Trophoblast cell (in vitro differentiated cells and primary cell): ENCODE data around the gene WAPL.
A peak's percentile ranks its signal among the peaks of the same experiment; 100 is the strongest.
"Not testable (repeated sequence)": the region's sequence is repeated elsewhere in the genome, so short reads cannot be mapped to it uniquely, and the experiment has no call there.

Experiments used
- DNase-seq, 2 donors: peaks; one replicate each; pipeline ENCODE4 v3.0.0-alpha.2; 2016
- H2AFZ ChIP-seq: 2 replicates; pipeline ENCODE4 v1.6.1; 2013; ENCODE audit warnings: low read length, moderate library complexity, mild to moderate bottlenecking; ENCODE audit not compliant: insufficient read depth, poor library complexity
- H2AK5ac ChIP-seq: 2 replicates; pipeline ENCODE4 v1.6.1; 2013; ENCODE audit warnings: mild to moderate bottlenecking, low read length
- H2BK120ac ChIP-seq: 2 replicates; pipeline ENCODE4 v1.6.1; 2013; ENCODE audit warnings: low read length, mild to moderate bottlenecking, moderate library complexity; ENCODE audit not compliant: insufficient read depth, poor library complexity
- H2BK12ac ChIP-seq: 2 replicates; pipeline ENCODE4 v1.6.1; 2013; ENCODE audit warnings: mild to moderate bottlenecking, low read length, moderate library complexity
- H2BK5ac ChIP-seq: 2 replicates; pipeline ENCODE4 v1.6.1; 2013; ENCODE audit warnings: low read length, low read depth, moderate library complexity, mild to moderate bottlenecking; ENCODE audit not compliant: poor library complexity
- H3K14ac ChIP-seq: 2 replicates; pipeline ENCODE4 v1.6.1; 2013; ENCODE audit warnings: mild to moderate bottlenecking, low read length
- H3K18ac ChIP-seq: 2 replicates; pipeline ENCODE4 v1.6.1; 2013; ENCODE audit warnings: mild to moderate bottlenecking, low read length
- H3K23ac ChIP-seq: 2 replicates; pipeline ENCODE4 v1.6.1; 2013; ENCODE audit warnings: low read length
- H3K27ac ChIP-seq: 2 replicates; pipeline ENCODE4 v1.5.1; 2013; ENCODE audit warnings: low read depth, mild to moderate bottlenecking, inconsistent platforms, low read length, moderate library complexity
- H3K27me3 ChIP-seq: 2 replicates; pipeline ENCODE4 v1.6.1; 2013; ENCODE audit warnings: inconsistent platforms, mild to moderate bottlenecking, low read length, moderate library complexity; ENCODE audit not compliant: insufficient read depth
- H3K36me3 ChIP-seq, 2 experiments: 1 replicate in 1 of 2; 2 replicates in 1 of 2; pipeline ENCODE4 v1.6.1; 2013; ENCODE audit warnings: low read length in 2 of 2, mild to moderate bottlenecking in 2 of 2, moderate library complexity in 1 of 2; ENCODE audit not compliant: insufficient read depth in 2 of 2, control insufficient read depth in 1 of 2
- H3K4ac ChIP-seq: 2 replicates; pipeline ENCODE4 v1.6.1; 2013; ENCODE audit warnings: low read depth, mild to moderate bottlenecking, low read length, moderate library complexity
- H3K4me1 ChIP-seq, 2 experiments: 1 replicate in 1 of 2; 2 replicates in 1 of 2; pipeline ENCODE4 v1.6.1; 2013; ENCODE audit warnings: low read length in 2 of 2, mild to moderate bottlenecking in 2 of 2, moderate library complexity in 1 of 2; ENCODE audit not compliant: insufficient read depth in 2 of 2, control insufficient read depth in 1 of 2
- H3K4me2 ChIP-seq: 2 replicates; pipeline ENCODE4 v1.6.1; 2013; ENCODE audit warnings: inconsistent platforms, mild to moderate bottlenecking, low read length, moderate library complexity
- H3K4me3 ChIP-seq: 2 replicates; pipeline ENCODE4 v1.5.1; 2013; ENCODE audit warnings: mild to moderate bottlenecking, low read depth, low read length, inconsistent platforms
- H3K79me1 ChIP-seq: one replicate; pipeline ENCODE4 v1.6.1; 2013; ENCODE audit warnings: low read length
- H3K79me2 ChIP-seq: 2 replicates; pipeline ENCODE4 v1.6.1; 2013; ENCODE audit warnings: low read length, mild to moderate bottlenecking; ENCODE audit not compliant: control insufficient read depth, insufficient read depth, poor library complexity
- H3K9ac ChIP-seq: 2 replicates; pipeline ENCODE4 v1.6.1; 2013; ENCODE audit warnings: mild to moderate bottlenecking, low read length
- H3K9me3 ChIP-seq: 2 replicates; pipeline ENCODE4 v1.6.1; 2013; ENCODE audit warnings: low read depth, mild to moderate bottlenecking, control low read depth, inconsistent platforms, low read length; ENCODE audit not compliant: insufficient read depth
- H4K12ac ChIP-seq: 2 replicates; pipeline ENCODE4 v1.6.1; 2013; ENCODE audit warnings: low read depth, mild to moderate bottlenecking, low read length, moderate library complexity
- H4K8ac ChIP-seq: 2 replicates; pipeline ENCODE4 v1.6.1; 2013; ENCODE audit warnings: low read depth, mild to moderate bottlenecking, low read length, moderate library complexity
- H4K91ac ChIP-seq: one replicate; pipeline ENCODE4 v1.6.1; 2013; ENCODE audit warnings: low read depth, mild to moderate bottlenecking, low read length, moderate library complexity
- WGBS: extraction: QIAGEN DNeasy Blood & Tissue Kit; methylation state at CpG from one replicate; pipeline ENCODE4 v1.1.7; 2013; ENCODE audit warnings: missing lambda C conversion rate; ENCODE audit not compliant: insufficient read length, insufficient coverage; ENCODE audit errors: extremely low coverage; 5-methylcytosine and 5-hydroxymethylcytosine counted together

Gene WAPL

GRCh38 chr10:86525713-86526112 lies 4.1 kb upstream of the WAPL start:
- H3K79me2 ChIP-seq: peaks cover 13% of the 10 kb centered on the region
- H2AFZ ChIP-seq, H3K9ac ChIP-seq, H3K9me3 ChIP-seq, H3K4ac ChIP-seq, H3K27ac ChIP-seq, H3K4me3 ChIP-seq, H2AK5ac ChIP-seq, H4K12ac ChIP-seq, H4K91ac ChIP-seq, H3K36me3 ChIP-seq, H3K4me1 ChIP-seq, H2BK120ac ChIP-seq, H3K18ac ChIP-seq, H2BK5ac ChIP-seq, H3K14ac ChIP-seq, H2BK12ac ChIP-seq, H3K4me2 ChIP-seq, DNase-seq, H4K8ac ChIP-seq, H3K23ac ChIP-seq, H3K27me3 ChIP-seq: not testable (repeated sequence)
- no CpG with 5 or more reads among the region's 6 CpGs for WGBS
- H3K79me1 ChIP-seq: peaks cover 13% of the 10 kb centered on the region

GRCh38 chr10:86524225-86524962 lies 2.8 kb upstream of the WAPL start:
- no peak overlapping the region for H3K27ac ChIP-seq
- no peak overlapping the region for H3K4me2 ChIP-seq
- H2BK120ac ChIP-seq: no peak overlapping the region
- peaks cover 1% of the 10 kb centered on the region for H3K9me3 ChIP-seq
- H2AFZ ChIP-seq: no peak overlapping the region
- no CpG with 5 or more reads among the region's 1 CpG for WGBS
- H3K4me3 ChIP-seq: no peak overlapping the region
- no peaks in the 10 kb centered on the region for H3K27me3 ChIP-seq
- no peak overlapping the region for H3K23ac ChIP-seq
- H3K9ac ChIP-seq: no peak overlapping the region
- no peak overlapping the region for H2BK5ac ChIP-seq
- no peak overlapping the region for H2AK5ac ChIP-seq
- H2BK12ac ChIP-seq: no peak overlapping the region
- no peak overlapping the region for H4K12ac ChIP-seq
- H3K36me3 ChIP-seq: no peaks in the 10 kb centered on the region
- no peak for DNase-seq
- peaks cover 15% of the 10 kb centered on the region for H3K79me2 ChIP-seq
- peaks cover 0 to 2% of the 10 kb centered on the region in 2 experiments for H3K4me1 ChIP-seq
- H4K91ac ChIP-seq: no peak overlapping the region
- H4K8ac ChIP-seq: no peak overlapping the region
- H3K18ac ChIP-seq: no peak overlapping the region
- peaks cover 14% of the 10 kb centered on the region for H3K79me1 ChIP-seq
- no peak overlapping the region for H3K4ac ChIP-seq
- no peak overlapping the region for H3K14ac ChIP-seq

- Histone ChIP-seq H3K4me1 (peaks cover 0 to 2% of the 10 kb centered on the region in 2 experiments), H3K18ac (no peak overlapping the region), H4K91ac (no peak overlapping the region), H3K4me3 (no peak overlapping the region), H2BK12ac (no peak overlapping the region), H2AK5ac (no peak overlapping the region), H2AFZ (no peak overlapping the region), H3K79me1 (peaks cover 14% of the 10 kb centered on the region), H4K12ac (no peak overlapping the region), H3K27ac (no peak overlapping the region), H3K79me2 (peaks cover 15% of the 10 kb centered on the region), H4K8ac (no peak overlapping the region), H3K4ac (no peak overlapping the region), H3K36me3 (peaks cover 0 to under 1% of the 10 kb centered on the region in 2 experiments), H3K4me2 (no peak overlapping the region), H3K27me3 (no peaks in the 10 kb centered on the region), H3K9ac (no peak overlapping the region), H2BK5ac (no peak overlapping the region), H3K9me3 (peaks cover 1% of the 10 kb centered on the region), H3K14ac (no peak overlapping the region), H2BK120ac (no peak overlapping the region), H3K23ac (no peak overlapping the region)
- DNase-seq: peak in 1 of 2 donors; percentile 26
- WGBS: no CpG with 5 or more reads among the region's 1 CpG
Measured at GRCh38 chr10:86523348-86523747, 1.8 kb upstream of the WAPL start.

DNA sequence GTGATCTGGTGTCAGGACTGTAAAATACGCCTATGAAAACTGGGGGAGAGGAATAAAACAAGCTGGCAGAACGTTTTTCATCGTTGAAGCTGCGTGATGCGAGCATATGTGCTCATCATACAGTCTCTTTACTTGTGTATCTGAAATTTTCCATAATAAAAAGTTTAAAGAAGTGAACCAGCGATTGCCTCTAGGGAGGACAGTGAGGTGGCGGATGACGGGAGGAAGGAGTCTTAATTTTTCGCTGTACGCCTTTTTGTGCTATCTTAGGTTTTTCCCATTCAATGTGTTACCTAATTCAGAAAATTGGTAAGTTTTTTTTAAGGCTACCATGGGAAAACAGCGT lies 891 bp upstream of the WAPL start:
- no peak overlapping the region for H3K9ac ChIP-seq
- no peak overlapping the region for H2BK12ac ChIP-seq
- no peak overlapping the region for H4K8ac ChIP-seq
- H2BK120ac ChIP-seq: no peak overlapping the region
- no peak overlapping the region for H3K4me3 ChIP-seq
- no peak overlapping the region for H3K4ac ChIP-seq
- peaks cover 0 to 2% of the 10 kb centered on the region in 2 experiments for H3K4me1 ChIP-seq
- DNase-seq: peak in 1 of 2 donors; percentile 7
- H3K14ac ChIP-seq: no peak overlapping the region
- H3K79me2 ChIP-seq: peaks cover 15% of the 10 kb centered on the region
- H3K36me3 ChIP-seq: peaks cover 0 to 2% of the 10 kb centered on the region in 2 experiments
- no peak overlapping the region for H3K23ac ChIP-seq
- no peak overlapping the region for H2AFZ ChIP-seq
- H3K27ac ChIP-seq: no peak overlapping the region
- no peak overlapping the region for H4K12ac ChIP-seq
- no CpG with 5 or more reads among the region's 11 CpGs for WGBS
- peaks cover 14% of the 10 kb centered on the region for H3K79me1 ChIP-seq
- H3K18ac ChIP-seq: no peak overlapping the region
- no peak overlapping the region for H2AK5ac ChIP-seq
- no peaks in the 10 kb centered on the region for H3K27me3 ChIP-seq
- H2BK5ac ChIP-seq: no peak overlapping the region
- H3K4me2 ChIP-seq: peak overlapping the region; percentile 89
- no peaks in the 10 kb centered on the region for H3K9me3 ChIP-seq
- H4K91ac ChIP-seq: no peak overlapping the region
